ENCODE results near the gene STAT1.

Gene STAT1

GRCh38 chr2:191013932-191014652 is at the start of gene STAT1:
STAT1 (minus strand) TSS chr2:191014171; CDS start chr2:191010003, 4,168 bp downstream.
- no CpG with 5 or more reads among the region's 68 CpGs for WGBS (ENCODE audit: insufficient coverage, insufficient read length)
- no peaks in the 10 kb centered on the region; the same call in 1 of the 2 replicates for H3K4me1 ChIP-seq (ENCODE audit: control insufficient read depth, insufficient read depth, low read length)
- no peak within 1 kb of the TSS for H3K27ac ChIP-seq (ENCODE audit: low read length)
- no peaks in the 10 kb centered on the region for H3K36me3 ChIP-seq (ENCODE audit: control insufficient read depth, insufficient read depth, low read length)
- peak within 1 kb of the TSS; percentile 79; the same call in 1 of the 2 replicates for H3K4me3 ChIP-seq (ENCODE audit: low read length)
- DNase-seq (ENCODE audit: low read depth, low spot score): peak; percentile 83
- peaks cover 2% of the 10 kb centered on the region; the same call in 1 of the 2 replicates for H3K27me3 ChIP-seq (ENCODE audit: control insufficient read depth, insufficient read depth, low read length)
- no peaks in the 10 kb centered on the region for H3K9me3 ChIP-seq (ENCODE audit: control insufficient read depth, insufficient read depth, low read length)

DNA sequence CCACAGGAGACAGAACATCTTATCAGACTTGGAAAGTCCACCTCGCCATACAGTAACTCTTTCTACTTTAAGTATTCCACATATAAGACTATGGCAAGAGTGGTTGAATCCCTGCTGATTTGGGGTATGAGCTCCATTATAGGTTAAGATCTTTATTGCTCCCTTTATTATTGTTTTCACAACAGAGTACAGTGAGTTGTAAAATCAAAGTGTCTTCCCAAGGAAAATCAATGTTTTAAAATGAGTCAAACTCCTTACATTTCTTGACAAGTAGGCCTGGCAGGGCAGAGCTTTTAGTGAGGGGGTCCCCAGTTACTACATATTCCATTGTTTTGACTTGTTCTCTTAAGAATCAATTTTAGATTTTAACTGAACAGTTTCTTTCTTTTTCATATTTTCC is 49.6 kb upstream of the STAT1 start:
- no peak for DNase-seq (ENCODE audit: low read depth, low spot score)
- Histone ChIP-seq H3K4me1 (ENCODE audit: control insufficient read depth, insufficient read depth, low read length) (no peaks in the 10 kb centered on the region; the same call in 1 of the 2 replicates), H3K36me3 (ENCODE audit: control insufficient read depth, insufficient read depth, low read length) (no peaks in the 10 kb centered on the region), H3K27me3 (ENCODE audit: control insufficient read depth, insufficient read depth, low read length) (no peaks in the 10 kb centered on the region), H3K4me3 (ENCODE audit: low read length) (no peak overlapping the region), H3K27ac (ENCODE audit: low read length) (no peak overlapping the region), H3K9me3 (ENCODE audit: control insufficient read depth, insufficient read depth, low read length) (no peaks in the 10 kb centered on the region)
- WGBS (ENCODE audit: insufficient coverage, insufficient read length): no CpG with 5 or more reads among the region's 1 CpG

- WGBS (ENCODE audit: insufficient coverage, insufficient read length): no CpG with 5 or more reads among the region's 4 CpGs
- Histone ChIP-seq H3K4me3 (ENCODE audit: low read length) (no peak overlapping the region), H3K4me1 (ENCODE audit: control insufficient read depth, insufficient read depth, low read length) (no peaks in the 10 kb centered on the region), H3K9me3 (ENCODE audit: control insufficient read depth, insufficient read depth, low read length) (no peaks in the 10 kb centered on the region), H3K27ac (ENCODE audit: low read length) (no peak overlapping the region), H3K36me3 (ENCODE audit: control insufficient read depth, insufficient read depth, low read length) (no peaks in the 10 kb centered on the region), H3K27me3 (ENCODE audit: control insufficient read depth, insufficient read depth, low read length) (no peaks in the 10 kb centered on the region)
- no peak for DNase-seq (ENCODE audit: low read depth, low spot score)
These were observed 47.5 kb upstream of the STAT1 start for GRCh38 chr2:191061381-191061980.

GRCh38 chr2:191059308-191059707 is 45.3 kb upstream of the STAT1 start:
- no peaks in the 10 kb centered on the region for H3K4me1 ChIP-seq (ENCODE audit: control insufficient read depth, insufficient read depth, low read length)
- no peaks in the 10 kb centered on the region for H3K27me3 ChIP-seq (ENCODE audit: control insufficient read depth, insufficient read depth, low read length)
- H3K4me3 ChIP-seq (ENCODE audit: low read length): no peak overlapping the region
- no CpG with 5 or more reads among the region's 3 CpGs for WGBS (ENCODE audit: insufficient coverage, insufficient read length)
- H3K9me3 ChIP-seq (ENCODE audit: control insufficient read depth, insufficient read depth, low read length): no peaks in the 10 kb centered on the region
- no peaks in the 10 kb centered on the region for H3K36me3 ChIP-seq (ENCODE audit: control insufficient read depth, insufficient read depth, low read length)
- H3K27ac ChIP-seq (ENCODE audit: low read length): no peak overlapping the region
- no peak for DNase-seq (ENCODE audit: low read depth, low spot score)

DNA sequence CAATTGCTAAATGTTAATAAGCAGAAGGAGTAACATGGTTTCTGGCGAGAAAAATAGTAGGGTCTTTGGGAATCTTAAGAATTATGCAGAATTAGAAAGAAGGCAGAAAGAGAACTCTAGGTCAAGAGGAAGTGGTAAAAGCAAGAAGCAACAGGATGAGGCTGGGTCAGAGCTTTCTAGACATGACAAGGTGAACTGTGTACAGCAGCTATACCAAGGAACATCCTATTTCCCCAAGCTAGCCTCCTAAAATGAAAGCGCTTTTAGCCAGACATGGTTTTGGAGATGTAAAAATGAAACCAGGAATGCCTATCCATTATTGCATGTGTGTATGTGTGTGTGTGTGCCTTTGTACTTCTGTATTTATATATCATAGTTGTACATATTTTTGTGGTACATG is 42.3 kb upstream of the STAT1 start:
- no CpG with 5 or more reads among the region's 2 CpGs for WGBS (ENCODE audit: insufficient coverage, insufficient read length)
- Histone ChIP-seq H3K9me3 (ENCODE audit: control insufficient read depth, insufficient read depth, low read length) (no peaks in the 10 kb centered on the region; the same call in 1 of the 2 replicates), H3K27ac (ENCODE audit: low read length) (no peak overlapping the region), H3K4me3 (ENCODE audit: low read length) (no peak overlapping the region), H3K27me3 (ENCODE audit: control insufficient read depth, insufficient read depth, low read length) (no peaks in the 10 kb centered on the region), H3K36me3 (ENCODE audit: control insufficient read depth, insufficient read depth, low read length) (no peaks in the 10 kb centered on the region), H3K4me1 (ENCODE audit: control insufficient read depth, insufficient read depth, low read length) (no peaks in the 10 kb centered on the region)
- no peak for DNase-seq (ENCODE audit: low read depth, low spot score)

DNA sequence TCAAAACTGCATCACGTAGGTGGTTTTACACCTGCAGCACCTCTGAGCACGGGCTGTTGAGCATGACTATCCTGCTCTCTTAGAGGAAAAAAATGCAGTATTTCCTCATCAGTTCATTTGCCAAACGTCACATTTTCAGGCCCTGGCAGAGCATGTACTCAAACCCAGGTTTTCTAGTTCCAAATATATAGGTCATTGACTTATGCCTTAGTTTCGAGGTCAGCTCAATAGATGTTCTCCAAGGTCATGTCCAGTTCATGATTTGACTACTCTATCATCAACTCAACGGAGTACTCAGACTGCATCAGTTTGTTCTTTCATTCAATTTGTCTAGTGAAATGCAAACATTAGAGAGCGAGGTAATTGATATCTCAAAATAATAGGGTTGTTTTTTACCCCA is 39.3 kb upstream of the STAT1 start:
- no peaks in the 10 kb centered on the region; the same call in 1 of the 2 replicates for H3K9me3 ChIP-seq (ENCODE audit: control insufficient read depth, insufficient read depth, low read length)
- no peak for DNase-seq (ENCODE audit: low read depth, low spot score)
- no peaks in the 10 kb centered on the region for H3K36me3 ChIP-seq (ENCODE audit: control insufficient read depth, insufficient read depth, low read length)
- no peaks in the 10 kb centered on the region for H3K4me1 ChIP-seq (ENCODE audit: control insufficient read depth, insufficient read depth, low read length)
- H3K27ac ChIP-seq (ENCODE audit: low read length): no peak overlapping the region
- no peak overlapping the region for H3K4me3 ChIP-seq (ENCODE audit: low read length)
- no CpG with 5 or more reads among the region's 6 CpGs for WGBS (ENCODE audit: insufficient coverage, insufficient read length)
- no peaks in the 10 kb centered on the region for H3K27me3 ChIP-seq (ENCODE audit: control insufficient read depth, insufficient read depth, low read length)

- no CpG with 5 or more reads among the region's 10 CpGs for WGBS (ENCODE audit: insufficient coverage, insufficient read length)
- no peaks in the 10 kb centered on the region for H3K36me3 ChIP-seq (ENCODE audit: control insufficient read depth, insufficient read depth, low read length)
- no peaks in the 10 kb centered on the region for H3K4me1 ChIP-seq (ENCODE audit: control insufficient read depth, insufficient read depth, low read length)
- no peaks in the 10 kb centered on the region; the same call in 1 of the 2 replicates for H3K9me3 ChIP-seq (ENCODE audit: control insufficient read depth, insufficient read depth, low read length)
- DNase-seq (ENCODE audit: low read depth, low spot score): no peak
- no peaks in the 10 kb centered on the region for H3K27me3 ChIP-seq (ENCODE audit: control insufficient read depth, insufficient read depth, low read length)
- H3K27ac ChIP-seq (ENCODE audit: low read length): no peak overlapping the region
- no peak overlapping the region for H3K4me3 ChIP-seq (ENCODE audit: low read length)
These were observed 38.1 kb upstream of the STAT1 start for GRCh38 chr2:191051825-191052778.

DNA sequence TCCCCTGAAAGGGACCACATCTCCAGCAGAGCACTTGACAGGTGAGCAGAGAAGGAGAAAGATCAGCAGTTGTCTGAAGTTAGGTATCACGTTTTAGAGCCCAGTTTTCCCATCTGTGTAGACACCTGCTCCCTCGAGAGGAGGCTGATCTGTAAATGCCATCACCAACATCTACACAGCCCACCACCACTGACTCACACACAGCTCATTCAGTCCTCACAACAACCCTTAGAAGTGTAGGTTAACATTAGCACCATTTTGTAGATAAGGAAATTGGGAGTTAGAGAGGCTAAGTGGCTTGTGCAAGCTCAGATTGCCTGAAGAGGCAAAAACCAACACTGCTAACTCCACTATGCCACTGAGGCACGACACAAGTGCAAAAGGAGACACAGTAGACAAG is 37.2 kb upstream of the STAT1 start:
- no peak overlapping the region for H3K27ac ChIP-seq (ENCODE audit: low read length)
- no peak overlapping the region for H3K4me3 ChIP-seq (ENCODE audit: low read length)
- no peaks in the 10 kb centered on the region for H3K4me1 ChIP-seq (ENCODE audit: control insufficient read depth, insufficient read depth, low read length)
- no peaks in the 10 kb centered on the region for H3K27me3 ChIP-seq (ENCODE audit: control insufficient read depth, insufficient read depth, low read length)
- no peaks in the 10 kb centered on the region for H3K36me3 ChIP-seq (ENCODE audit: control insufficient read depth, insufficient read depth, low read length)
- WGBS (ENCODE audit: insufficient coverage, insufficient read length): no CpG with 5 or more reads among the region's 3 CpGs
- H3K9me3 ChIP-seq (ENCODE audit: control insufficient read depth, insufficient read depth, low read length): no peaks in the 10 kb centered on the region; the same call in 1 of the 2 replicates
- no peak for DNase-seq (ENCODE audit: low read depth, low spot score)

GRCh38 chr2:191050640-191050987 is 36.6 kb upstream of the STAT1 start:
- DNase-seq (ENCODE audit: low read depth, low spot score): no peak
- H3K27me3 ChIP-seq (ENCODE audit: control insufficient read depth, insufficient read depth, low read length): no peaks in the 10 kb centered on the region
- H3K4me3 ChIP-seq (ENCODE audit: low read length): no peak overlapping the region
- H3K4me1 ChIP-seq (ENCODE audit: control insufficient read depth, insufficient read depth, low read length): no peaks in the 10 kb centered on the region
- no peaks in the 10 kb centered on the region; the same call in 1 of the 2 replicates for H3K9me3 ChIP-seq (ENCODE audit: control insufficient read depth, insufficient read depth, low read length)
- H3K27ac ChIP-seq (ENCODE audit: low read length): no peak overlapping the region
- WGBS (ENCODE audit: insufficient coverage, insufficient read length): no CpG with 5 or more reads among the region's 1 CpG
- H3K36me3 ChIP-seq (ENCODE audit: control insufficient read depth, insufficient read depth, low read length): no peaks in the 10 kb centered on the region
